ES-I3 (cell line): Measurements from ENCODE around the gene ZNF439.
"Not testable (repeated sequence)": the region's sequence is repeated elsewhere in the genome, so short reads cannot be mapped to it uniquely, and the experiment has no call there.

Experiments used
- H3K36me3 ChIP-seq: 2 replicates; pipeline ENCODE4 v1.6.1; 2013; ENCODE audit warnings: mild to moderate bottlenecking, low read length, control low read depth, moderate library complexity; ENCODE audit not compliant: insufficient read depth
- H3K4me1 ChIP-seq: 2 replicates; pipeline ENCODE4 v1.6.1; 2013; ENCODE audit warnings: mild to moderate bottlenecking, control low read depth, low read length; ENCODE audit not compliant: insufficient read depth
- H3K9ac ChIP-seq: 2 replicates; pipeline ENCODE4 v1.6.1; 2013; ENCODE audit warnings: low read depth, mild to moderate bottlenecking, low read length, moderate library complexity
- H3K9me3 ChIP-seq: 2 replicates; pipeline ENCODE4 v1.6.1; 2013; ENCODE audit warnings: mild to moderate bottlenecking, low read length, moderate library complexity; ENCODE audit not compliant: control insufficient read depth, insufficient read depth

The ZNF439 gene

GRCh38 chr19:11887611-11888531 lies 39.3 kb downstream of the ZNF439 start, which contains the start of gene ZNF69:
Gene ZNF69, plus strand, starts transcription at chr19:11887782. Its CDS starts 142 bp downstream, at chr19:11887924.
- no peaks in the 10 kb centered on the region; the same call in 1 of the 2 replicates for H3K36me3 ChIP-seq
- H3K4me1 ChIP-seq, result no peaks in the 10 kb centered on the region
- H3K9ac ChIP-seq, result peak within 1 kb of the TSS; percentile 34
- no peaks in the 10 kb centered on the region for H3K9me3 ChIP-seq

GRCh38 chr19:11889901-11890300 lies 41.4 kb downstream of the ZNF439 start:
- not testable (repeated sequence) for H3K36me3 ChIP-seq, H3K4me1 ChIP-seq, H3K9ac ChIP-seq, H3K9me3 ChIP-seq

DNA sequence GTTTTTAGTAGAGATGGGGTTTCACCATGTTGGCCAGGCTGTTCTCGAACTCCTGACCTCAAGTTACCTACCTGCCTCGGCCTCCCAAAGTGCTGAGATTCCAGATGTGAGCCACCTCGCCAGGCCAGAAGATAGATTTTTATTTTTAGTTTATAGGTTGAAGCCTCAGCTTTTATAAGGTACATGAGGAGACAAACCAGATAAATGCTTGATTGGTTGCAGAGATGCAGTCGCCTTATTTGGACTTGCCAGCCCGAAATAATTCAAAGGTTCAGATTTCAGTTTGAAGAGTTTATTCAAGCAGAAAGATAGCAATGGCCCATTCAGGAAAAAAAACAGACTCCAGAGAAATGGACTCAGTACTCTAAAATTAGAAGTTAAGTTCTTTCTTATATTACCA lies 42.1 kb downstream of the ZNF439 start:
- H3K9me3 ChIP-seq, result no peaks in the 10 kb centered on the region

DNA sequence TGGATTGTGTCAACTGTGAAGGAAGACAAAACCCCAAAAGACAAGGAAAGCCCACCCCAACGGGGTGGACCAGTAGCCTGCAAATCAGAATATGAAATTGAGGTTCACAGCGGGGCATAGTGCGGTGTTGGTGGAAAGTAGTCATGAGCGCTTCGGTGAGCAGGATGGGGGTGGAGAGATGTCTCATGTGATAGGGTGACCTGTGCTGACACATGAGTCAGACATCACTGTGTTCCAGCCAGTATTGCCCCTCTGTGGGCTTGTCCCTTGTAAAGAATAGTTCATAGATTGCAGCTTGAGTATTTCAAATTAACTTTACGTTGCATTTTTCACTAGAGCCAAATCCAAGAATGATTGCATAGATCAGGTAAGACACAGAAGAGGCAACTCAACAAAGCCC lies 46.3 kb downstream of the ZNF439 start:
- Histone ChIP-seq H3K4me1 (no peaks in the 10 kb centered on the region), H3K36me3 (no peaks in the 10 kb centered on the region; the same call in 1 of the 2 replicates), H3K9ac (no peak overlapping the region), H3K9me3 (no peaks in the 10 kb centered on the region)

More for the DNA sequence above, 42.1 kb downstream of the ZNF439 start:
- H3K9ac ChIP-seq, result no peak overlapping the region
- H3K36me3 ChIP-seq, result no peaks in the 10 kb centered on the region; the same call in 1 of the 2 replicates
- H3K4me1 ChIP-seq, result no peaks in the 10 kb centered on the region

DNA sequence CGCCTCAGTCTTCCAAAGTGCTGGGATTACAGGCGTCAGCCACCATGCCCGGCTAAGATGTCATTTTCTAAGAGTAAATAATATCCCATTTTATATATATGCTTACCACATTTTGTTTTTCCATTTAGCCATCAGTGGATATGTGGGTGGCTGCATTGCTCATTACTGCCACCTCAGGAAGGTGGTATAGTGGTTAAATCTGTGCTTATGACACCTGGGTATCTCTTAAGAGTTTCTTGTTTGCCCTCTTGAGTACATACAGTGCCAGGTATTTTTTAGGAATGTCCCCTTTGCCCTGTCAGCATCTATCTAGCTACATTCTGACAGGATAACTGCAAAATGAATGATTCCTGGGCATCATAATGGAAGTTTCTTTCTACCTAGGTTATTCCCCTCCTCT lies 53.7 kb downstream of the ZNF439 start:
- H3K9ac ChIP-seq, result no peak overlapping the region
- no peaks in the 10 kb centered on the region for H3K4me1 ChIP-seq
- peaks cover 6% of the 10 kb centered on the region; the same call in 1 of the 2 replicates for H3K9me3 ChIP-seq
- H3K36me3 ChIP-seq, result peaks cover 10% of the 10 kb centered on the region; the same call in 1 of the 2 replicates

DNA sequence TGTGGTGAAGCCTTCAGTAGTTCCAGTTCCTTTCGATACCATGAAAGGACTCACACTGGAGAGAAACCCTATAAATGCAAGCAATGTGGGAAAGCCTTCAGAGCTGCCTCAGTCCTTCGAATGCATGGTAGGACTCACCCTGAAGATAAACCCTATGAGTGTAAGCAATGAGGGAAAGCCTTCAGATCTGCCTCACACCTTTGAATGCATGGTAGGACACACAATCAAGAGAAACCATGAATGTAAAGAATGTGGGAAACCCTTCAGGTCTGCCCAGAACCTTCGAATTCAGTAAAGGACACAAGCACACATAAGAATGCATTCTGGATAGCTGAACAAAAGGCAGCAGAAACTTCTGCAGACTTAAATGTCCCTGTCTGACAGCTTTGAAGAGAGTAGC lies 57.4 kb downstream of the ZNF439 start:
- H3K4me1 ChIP-seq, result no peaks in the 10 kb centered on the region
- no peak overlapping the region for H3K9ac ChIP-seq
- peaks cover 10% of the 10 kb centered on the region; the same call in 1 of the 2 replicates for H3K36me3 ChIP-seq
- H3K9me3 ChIP-seq, result peaks cover 6% of the 10 kb centered on the region; the same call in 1 of the 2 replicates

DNA sequence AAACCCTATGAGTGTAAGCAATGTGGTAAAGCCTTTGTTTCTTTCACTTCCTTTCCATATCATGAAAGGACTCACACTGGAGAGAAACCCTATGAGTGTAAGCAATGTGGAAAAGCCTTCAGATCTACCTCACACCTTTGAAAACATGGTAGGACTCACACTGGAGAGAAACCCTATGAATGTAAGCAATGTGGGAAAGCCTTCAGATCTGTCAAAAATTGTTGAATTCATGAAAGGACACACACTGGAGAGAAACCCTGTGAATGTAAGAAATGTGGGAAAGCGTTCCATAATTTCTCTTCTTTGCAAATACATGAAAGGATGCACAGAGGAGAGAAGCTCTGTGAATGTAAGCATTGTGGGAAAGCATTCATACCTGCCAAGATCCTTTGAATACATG lies 63.4 kb downstream of the ZNF439 start:
- H3K9ac ChIP-seq, H3K36me3 ChIP-seq, H3K9me3 ChIP-seq, H3K4me1 ChIP-seq: not testable (repeated sequence)

- H3K4me1 ChIP-seq, H3K36me3 ChIP-seq, H3K9ac ChIP-seq, H3K9me3 ChIP-seq: not testable (repeated sequence)
These were observed 66.0 kb downstream of the ZNF439 start for GRCh38 chr19:11914417-11915051.
